ENCODE results near the gene RDH14.

Gene RDH14

DNA sequence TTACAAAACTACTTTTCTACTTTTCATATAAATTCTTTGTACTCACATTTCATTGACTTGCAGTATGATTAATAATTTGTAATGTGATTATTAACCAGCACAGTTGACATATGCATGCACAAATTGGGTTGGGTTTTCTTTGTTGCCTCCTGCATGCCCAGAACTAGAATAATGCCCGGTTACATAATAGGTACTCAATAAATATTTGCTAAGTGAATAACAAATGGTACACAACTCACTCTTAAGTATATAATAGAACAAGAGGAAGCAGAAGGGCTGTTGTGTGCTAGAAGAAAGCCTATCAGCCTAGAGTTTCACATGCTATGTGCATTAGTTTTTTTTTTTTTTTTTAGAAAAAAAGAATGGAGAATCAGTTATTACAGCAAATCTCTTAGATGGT is 9.3 kb downstream of the RDH14 start:
- TF ChIP-seq, protein P1, sequence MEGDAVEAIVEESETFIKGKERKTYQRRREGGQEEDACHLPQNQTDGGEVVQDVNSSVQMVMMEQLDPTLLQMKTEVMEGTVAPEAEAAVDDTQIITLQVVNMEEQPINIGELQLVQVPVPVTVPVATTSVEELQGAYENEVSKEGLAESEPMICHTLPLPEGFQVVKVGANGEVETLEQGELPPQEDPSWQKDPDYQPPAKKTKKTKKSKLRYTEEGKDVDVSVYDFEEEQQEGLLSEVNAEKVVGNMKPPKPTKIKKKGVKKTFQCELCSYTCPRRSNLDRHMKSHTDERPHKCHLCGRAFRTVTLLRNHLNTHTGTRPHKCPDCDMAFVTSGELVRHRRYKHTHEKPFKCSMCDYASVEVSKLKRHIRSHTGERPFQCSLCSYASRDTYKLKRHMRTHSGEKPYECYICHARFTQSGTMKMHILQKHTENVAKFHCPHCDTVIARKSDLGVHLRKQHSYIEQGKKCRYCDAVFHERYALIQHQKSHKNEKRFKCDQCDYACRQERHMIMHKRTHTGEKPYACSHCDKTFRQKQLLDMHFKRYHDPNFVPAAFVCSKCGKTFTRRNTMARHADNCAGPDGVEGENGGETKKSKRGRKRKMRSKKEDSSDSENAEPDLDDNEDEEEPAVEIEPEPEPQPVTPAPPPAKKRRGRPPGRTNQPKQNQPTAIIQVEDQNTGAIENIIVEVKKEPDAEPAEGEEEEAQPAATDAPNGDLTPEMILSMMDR (IDR thresholded peaks at IDR 0.05; ENCODE audit: low read depth, low read length), result no peak
- DNase-seq (ENCODE audit: extremely low read depth, low read depth), result no peak

DNA sequence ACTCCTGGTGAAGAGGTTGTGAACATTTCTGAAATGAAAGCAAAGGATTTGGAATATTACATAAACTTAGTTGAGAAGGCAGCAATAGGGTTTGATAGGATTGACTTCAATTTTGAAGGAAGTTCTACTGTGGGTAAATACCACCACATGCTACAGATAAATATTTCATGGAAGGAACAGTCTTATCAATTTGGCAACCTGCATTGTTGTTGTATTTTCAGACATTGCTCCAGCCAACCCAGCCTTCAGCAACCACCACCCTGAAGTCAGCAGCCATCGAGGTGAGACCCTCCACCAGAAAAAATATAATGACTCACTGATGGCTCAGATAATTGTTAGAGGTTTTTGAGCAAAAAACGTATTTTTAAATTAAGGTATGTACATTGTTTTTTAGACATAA is 10.0 kb downstream of the RDH14 start:
- DNase-seq (ENCODE audit: extremely low read depth, low read depth), result no peak
- TF ChIP-seq, protein P1 (IDR thresholded peaks at IDR 0.05; ENCODE audit: low read depth, low read length), result no peak

DNA sequence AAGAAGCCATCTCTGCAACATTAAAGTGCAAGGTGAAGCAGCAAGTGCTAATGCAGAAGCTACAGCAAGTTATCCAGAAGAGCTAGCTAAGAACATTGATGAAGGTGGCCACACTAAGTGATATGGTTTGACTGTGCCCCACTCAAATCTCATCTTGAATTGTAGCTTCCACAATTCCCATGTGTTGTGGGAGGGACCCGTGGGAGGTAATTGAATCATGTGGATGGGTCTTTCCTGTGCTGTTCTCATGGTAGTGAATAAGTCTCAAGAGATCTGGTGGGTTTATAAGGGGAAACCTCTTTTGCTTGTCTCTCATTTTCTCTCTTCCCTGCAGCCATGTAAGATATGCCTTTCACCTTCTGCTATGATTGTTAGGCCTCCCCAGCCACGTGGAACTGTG is 11.4 kb downstream of the RDH14 start:
- TF ChIP-seq, protein P1 (IDR thresholded peaks at IDR 0.05; ENCODE audit: low read depth, low read length), result no peak
- DNase-seq (ENCODE audit: extremely low read depth, low read depth), result no peak

DNA sequence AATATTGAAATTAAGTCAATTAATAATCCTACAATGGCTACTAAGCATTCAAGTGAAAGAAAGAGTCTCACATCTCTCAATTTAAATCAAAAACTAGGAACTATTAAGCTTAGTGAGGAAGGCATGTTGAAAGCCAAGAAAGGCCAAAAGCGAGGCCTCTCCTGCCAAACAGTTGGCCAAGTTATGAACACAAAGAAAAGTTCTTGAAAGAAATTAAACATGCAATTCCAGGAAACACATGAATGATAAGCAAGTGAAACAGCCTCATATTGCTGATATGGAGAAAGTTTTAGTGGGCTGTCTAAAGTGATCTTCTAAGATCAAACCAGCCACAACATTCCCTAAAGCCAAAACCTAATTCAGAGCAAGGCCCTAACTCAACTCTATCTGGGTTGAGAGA is 11.8 kb downstream of the RDH14 start:
- DNase-seq (ENCODE audit: extremely low read depth, low read depth), result no peak
- TF ChIP-seq, protein P1 (IDR thresholded peaks at IDR 0.05; ENCODE audit: low read depth, low read length), result no peak

DNA sequence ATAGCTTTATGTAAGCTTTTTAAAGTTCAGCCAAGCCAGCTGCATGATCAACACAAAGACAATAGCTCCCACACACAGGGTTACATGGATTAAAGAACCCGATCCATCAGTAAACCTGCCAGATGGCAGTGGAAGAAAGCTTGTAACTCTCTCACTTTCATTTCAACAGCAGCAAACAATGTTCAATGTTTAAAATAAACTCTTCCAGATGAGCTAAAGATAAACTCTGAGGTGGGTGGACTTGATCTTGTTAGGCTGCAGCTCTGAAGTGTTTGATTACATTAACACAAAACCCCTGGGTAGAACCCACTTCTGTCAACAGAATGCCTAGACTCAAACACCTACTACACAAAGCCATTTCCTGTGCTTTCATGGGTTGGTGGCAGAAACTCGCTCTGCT is 13.9 kb downstream of the RDH14 start:
- TF ChIP-seq, protein P1 (IDR thresholded peaks at IDR 0.05; ENCODE audit: low read depth, low read length), result no peak
- no peak for DNase-seq (ENCODE audit: extremely low read depth, low read depth)

DNA sequence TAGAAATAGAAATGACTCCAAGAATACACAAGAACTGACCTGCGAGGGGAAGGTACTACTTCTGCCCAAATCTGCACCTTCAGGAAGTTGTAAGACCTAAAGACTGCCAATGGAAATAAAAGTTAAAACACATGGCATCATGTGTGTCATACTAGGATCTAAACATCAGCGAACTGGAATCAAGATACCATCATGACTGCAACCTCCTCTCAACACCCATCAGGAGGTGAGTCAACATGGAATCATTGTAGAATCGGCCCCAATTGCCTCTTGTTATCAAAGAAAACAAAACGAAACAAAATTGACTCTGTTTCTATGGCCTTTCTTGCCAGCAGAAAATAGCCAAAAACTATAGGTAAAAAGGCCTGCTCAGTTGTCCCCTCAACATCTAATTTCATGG is 15.1 kb downstream of the RDH14 start:
- DNase-seq (ENCODE audit: extremely low read depth, low read depth), result no peak
- TF ChIP-seq, protein P1 (IDR thresholded peaks at IDR 0.05; ENCODE audit: low read depth, low read length), result no peak

DNA sequence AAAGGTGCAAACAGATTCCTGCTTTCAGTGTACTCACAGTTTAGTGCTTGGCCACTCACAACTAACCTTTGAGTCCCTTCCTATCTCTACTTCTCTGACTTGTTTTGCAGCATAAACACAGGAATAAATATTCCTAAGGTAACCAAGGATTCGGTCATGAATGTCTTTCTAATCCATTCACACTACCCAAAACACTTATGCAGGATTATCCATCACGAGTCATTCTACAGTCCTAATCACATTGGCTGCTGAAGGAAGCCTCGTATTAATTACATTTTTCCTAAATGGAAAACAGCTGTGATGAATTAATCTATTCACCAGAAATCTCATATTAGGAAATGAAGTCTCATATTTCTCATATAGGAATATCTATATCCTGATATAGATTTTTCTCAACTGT is 16.3 kb downstream of the RDH14 start:
- TF ChIP-seq, protein P1 (IDR thresholded peaks at IDR 0.05; ENCODE audit: low read depth, low read length), result no peak
- no peak for DNase-seq (ENCODE audit: extremely low read depth, low read depth)
